ENCODE results near the gene AMD1.
A peak's percentile ranks its signal among the peaks of the same experiment; 100 is the strongest.

AMD1 gene

DNA sequence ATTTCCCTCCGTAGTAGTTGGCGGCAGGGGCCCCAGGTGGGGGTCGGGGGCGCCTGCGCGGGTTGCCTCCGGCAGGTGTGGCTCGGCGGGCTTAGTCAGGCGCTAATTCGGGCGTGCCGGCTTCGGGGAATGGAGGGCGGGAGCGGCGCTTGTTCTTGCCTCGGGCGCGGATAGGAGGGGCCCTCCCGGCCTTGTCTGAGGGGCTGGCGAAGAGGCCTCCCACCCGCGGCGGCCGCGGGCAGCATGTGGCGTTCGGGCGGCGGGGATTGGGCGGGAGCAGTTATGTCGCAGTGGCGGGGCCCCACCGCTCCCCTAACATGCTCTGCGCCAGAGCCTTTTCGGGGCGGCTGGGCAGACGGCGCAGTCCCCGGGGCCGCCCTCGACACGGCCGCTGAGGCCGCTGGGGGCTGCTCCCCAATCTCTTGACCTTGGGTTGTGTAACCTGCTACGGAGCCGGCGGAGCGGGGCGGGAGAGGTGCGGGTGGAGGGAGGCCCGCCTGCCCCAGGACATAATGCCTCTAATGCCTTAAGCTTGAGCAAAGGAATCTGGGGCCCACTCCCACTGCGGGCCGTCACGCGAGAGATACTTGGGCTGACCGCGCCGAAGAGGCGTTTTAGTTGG, 1.1 kb downstream of the AMD1 start:
- H3K4ac ChIP-seq (ENCODE audit: low read depth in 1 of 2, low read length in 2 of 2) = peak overlapping the region; percentile 60 to 64
- H4K8ac ChIP-seq (ENCODE audit: low read length) = no peak overlapping the region
- H2AK5ac ChIP-seq (ENCODE audit: low read length, severe bottlenecking) = no peak overlapping the region
- H3K4me3 ChIP-seq (ENCODE audit: insufficient read depth in 1 of 2, low read depth in 1 of 2, low read length in 2 of 2) = peak overlapping the region; percentile 78 to 90
- H3K9me3 ChIP-seq (ENCODE audit: control insufficient read depth, low read length) = no peaks in the 10 kb centered on the region
- H2AFZ ChIP-seq (ENCODE audit: low read depth, low read length) = peak overlapping the region; percentile 85
- peak overlapping the region; percentile 93 to 95 for H3K23ac ChIP-seq (ENCODE audit: low read length in 2 of 2)
- peak overlapping the region in 1 of 2 experiments; percentile 73 for H3K14ac ChIP-seq (ENCODE audit: low read length in 2 of 2)
- H2BK15ac ChIP-seq (ENCODE audit: low read depth, poor library complexity, severe bottlenecking) = peak overlapping the region; percentile 96
- H3K4me1 ChIP-seq (ENCODE audit: control insufficient read depth, insufficient read depth, low read depth, low read length) = peaks cover 5% of the 10 kb centered on the region
- peak overlapping the region; percentile 66 for H3K4me2 ChIP-seq (ENCODE audit: low read length, poor library complexity, severe bottlenecking)
- peak overlapping the region; percentile 58 to 79 for H3K18ac ChIP-seq (ENCODE audit: low read depth in 1 of 2, low read length in 2 of 2)
- DNase-seq = no peak
- peak overlapping the region; percentile 22 for H3K27ac ChIP-seq (ENCODE audit: low read length, poor library complexity, severe bottlenecking)
- peaks cover 4% of the 10 kb centered on the region for H3K79me1 ChIP-seq (replicated peaks; ENCODE audit: low read length, poor library complexity, severe bottlenecking)
- H3K27me3 ChIP-seq (ENCODE audit: control insufficient read depth in 1 of 2, insufficient read depth in 1 of 2, low read length in 2 of 2) = no peaks in the 10 kb centered on the region
- H2BK120ac ChIP-seq (ENCODE audit: low read depth, low read length) = peak overlapping the region; percentile 21
- H3K36me3 ChIP-seq (ENCODE audit: control insufficient read depth in 1 of 2, insufficient read depth in 2 of 2, low read depth in 1 of 2, low read length in 2 of 2) = no peaks in the 10 kb centered on the region
- peak overlapping the region; percentile 95 for H3K9ac ChIP-seq (ENCODE audit: low read length)
- H4K91ac ChIP-seq (ENCODE audit: low read length) = peak overlapping the region; percentile 68
- under 1% methylated on average over 59 of the region's 61 CpGs for WGBS
- no peak overlapping the region for H2BK12ac ChIP-seq (ENCODE audit: low read length in 2 of 2)
- peak overlapping the region; percentile 66 for H2BK5ac ChIP-seq (ENCODE audit: low read depth, low read length, poor library complexity, severe bottlenecking)

DNA sequence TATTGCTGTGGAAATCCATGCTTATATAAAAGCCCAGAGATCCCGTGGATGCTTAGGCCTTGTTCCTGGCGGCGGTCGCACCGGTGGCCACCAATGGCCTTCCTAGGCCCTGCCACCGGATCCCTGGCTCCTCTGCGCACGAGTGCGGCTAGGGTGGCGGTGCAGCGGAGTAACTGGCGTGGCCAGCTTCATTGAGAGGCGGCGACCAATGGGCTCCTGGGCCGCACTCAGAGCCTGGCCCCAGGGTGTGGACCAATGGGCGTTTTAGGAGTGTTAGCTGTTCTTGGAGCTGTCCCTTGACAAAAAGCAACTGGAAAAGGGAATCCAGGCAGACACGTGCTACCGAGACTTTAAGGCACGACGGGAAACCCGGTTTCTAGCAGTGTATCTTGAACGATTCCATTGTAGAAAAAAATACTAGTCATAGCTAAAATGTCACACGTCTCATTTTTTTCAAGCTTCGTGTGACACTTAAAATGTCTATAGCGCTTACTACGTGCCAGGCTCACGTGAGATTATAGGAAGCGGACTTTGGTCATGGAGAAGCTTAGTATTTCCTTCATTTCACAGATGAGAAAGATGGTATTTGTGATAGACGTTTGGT, 1.7 kb downstream of the AMD1 start:
- peak overlapping the region; percentile 66 for H3K4me2 ChIP-seq (ENCODE audit: low read length, poor library complexity, severe bottlenecking)
- H3K36me3 ChIP-seq (ENCODE audit: control insufficient read depth in 1 of 2, insufficient read depth in 2 of 2, low read depth in 1 of 2, low read length in 2 of 2) = no peaks in the 10 kb centered on the region
- no peak overlapping the region for H2BK15ac ChIP-seq (ENCODE audit: low read depth, poor library complexity, severe bottlenecking)
- no peak overlapping the region for H3K14ac ChIP-seq (ENCODE audit: low read length in 2 of 2)
- H3K9ac ChIP-seq (ENCODE audit: low read length) = peak overlapping the region; percentile 95
- peak; percentile 98 for DNase-seq
- H3K4me3 ChIP-seq (ENCODE audit: insufficient read depth in 1 of 2, low read depth in 1 of 2, low read length in 2 of 2) = peak overlapping the region; percentile 78 to 90
- H2BK120ac ChIP-seq (ENCODE audit: low read depth, low read length) = peak overlapping the region; percentile 34
- H3K4ac ChIP-seq (ENCODE audit: low read depth in 1 of 2, low read length in 2 of 2) = peak overlapping the region; percentile 19 to 64
- no peak overlapping the region for H2AK5ac ChIP-seq (ENCODE audit: low read length, severe bottlenecking)
- no peak overlapping the region for H2BK12ac ChIP-seq (ENCODE audit: low read length in 2 of 2)
- peaks cover 4% of the 10 kb centered on the region for H3K79me1 ChIP-seq (replicated peaks; ENCODE audit: low read length, poor library complexity, severe bottlenecking)
- no peaks in the 10 kb centered on the region for H3K27me3 ChIP-seq (ENCODE audit: control insufficient read depth in 1 of 2, insufficient read depth in 1 of 2, low read length in 2 of 2)
- no peak overlapping the region for H4K8ac ChIP-seq (ENCODE audit: low read length)
- WGBS = under 1% methylated on average over 23 of the region's 29 CpGs
- no peak overlapping the region for H3K23ac ChIP-seq (ENCODE audit: low read length in 2 of 2)
- H2BK5ac ChIP-seq (ENCODE audit: low read depth, low read length, poor library complexity, severe bottlenecking) = no peak overlapping the region
- peak overlapping the region; percentile 68 for H4K91ac ChIP-seq (ENCODE audit: low read length)
- H3K9me3 ChIP-seq (ENCODE audit: control insufficient read depth, low read length) = no peaks in the 10 kb centered on the region
- no peak overlapping the region for H2AFZ ChIP-seq (ENCODE audit: low read depth, low read length)
- H3K27ac ChIP-seq (ENCODE audit: low read length, poor library complexity, severe bottlenecking) = peak overlapping the region; percentile 33
- H3K4me1 ChIP-seq (ENCODE audit: control insufficient read depth, insufficient read depth, low read depth, low read length) = peaks cover 5% of the 10 kb centered on the region
- peak overlapping the region; percentile 58 to 79 for H3K18ac ChIP-seq (ENCODE audit: low read depth in 1 of 2, low read length in 2 of 2)

DNA sequence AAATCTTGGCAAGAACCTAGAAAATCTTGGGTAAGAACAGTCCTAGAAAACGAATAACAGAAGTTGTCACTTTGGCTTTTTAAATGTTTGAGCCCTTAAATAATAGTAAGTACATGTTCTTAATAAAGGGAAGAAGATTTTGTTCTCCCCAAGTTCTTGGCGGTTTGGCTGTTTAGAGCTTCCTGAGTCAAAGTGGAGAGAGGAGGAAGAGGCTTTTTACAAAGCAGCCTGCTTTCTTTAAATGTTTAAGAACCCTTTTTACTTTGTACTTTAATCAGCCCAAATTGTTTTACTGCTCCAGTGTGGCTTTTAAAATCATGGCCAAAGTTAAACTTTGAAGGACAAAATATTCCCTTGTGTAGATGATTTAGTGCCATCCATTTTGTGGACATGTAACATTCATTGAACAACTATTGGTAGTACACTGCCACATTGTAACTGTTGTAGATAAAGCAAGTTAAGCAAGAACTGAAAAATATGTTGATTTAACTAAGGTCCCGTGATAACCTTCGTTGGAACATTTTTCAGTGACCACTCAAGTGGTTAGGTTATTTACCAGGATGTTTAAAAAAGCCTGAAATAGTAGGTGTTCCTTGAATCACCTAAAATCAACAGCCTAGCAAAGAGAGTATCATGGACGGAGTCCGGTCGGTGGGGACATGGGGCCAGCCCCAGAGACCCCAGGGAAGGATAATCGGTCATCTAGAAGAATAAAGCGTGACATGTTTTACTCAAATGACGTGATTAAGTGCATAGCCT, 2.4 kb downstream of the AMD1 start:
- H3K4me2 ChIP-seq (ENCODE audit: low read length, poor library complexity, severe bottlenecking) = peak overlapping the region; percentile 66
- peaks cover 2% of the 10 kb centered on the region for H3K79me1 ChIP-seq (replicated peaks; ENCODE audit: low read length, poor library complexity, severe bottlenecking)
- no peaks in the 10 kb centered on the region for H3K27me3 ChIP-seq (ENCODE audit: control insufficient read depth in 1 of 2, insufficient read depth in 1 of 2, low read length in 2 of 2)
- H3K4ac ChIP-seq (ENCODE audit: low read depth in 1 of 2, low read length in 2 of 2) = no peak overlapping the region
- WGBS = 7% methylated on average over 10 of the region's 10 CpGs
- peak; percentile 48 for DNase-seq
- peak overlapping the region; percentile 95 for H3K9ac ChIP-seq (ENCODE audit: low read length)
- no peak overlapping the region for H2AFZ ChIP-seq (ENCODE audit: low read depth, low read length)
- H3K14ac ChIP-seq (ENCODE audit: low read length in 2 of 2) = no peak overlapping the region
- H3K4me1 ChIP-seq (ENCODE audit: control insufficient read depth, insufficient read depth, low read depth, low read length) = peaks cover 7% of the 10 kb centered on the region
- H3K27ac ChIP-seq (ENCODE audit: low read length, poor library complexity, severe bottlenecking) = peak overlapping the region; percentile 20
- H4K8ac ChIP-seq (ENCODE audit: low read length) = no peak overlapping the region
- H4K91ac ChIP-seq (ENCODE audit: low read length) = no peak overlapping the region
- H3K23ac ChIP-seq (ENCODE audit: low read length in 2 of 2) = no peak overlapping the region
- H3K9me3 ChIP-seq (ENCODE audit: control insufficient read depth, low read length) = no peaks in the 10 kb centered on the region
- no peak overlapping the region for H2BK120ac ChIP-seq (ENCODE audit: low read depth, low read length)
- H2BK12ac ChIP-seq (ENCODE audit: low read length in 2 of 2) = no peak overlapping the region
- H3K4me3 ChIP-seq (ENCODE audit: insufficient read depth in 1 of 2, low read depth in 1 of 2, low read length in 2 of 2) = peak overlapping the region in 1 of 2 experiments; percentile 90
- H2BK5ac ChIP-seq (ENCODE audit: low read depth, low read length, poor library complexity, severe bottlenecking) = no peak overlapping the region
- H3K36me3 ChIP-seq (ENCODE audit: control insufficient read depth in 1 of 2, insufficient read depth in 2 of 2, low read depth in 1 of 2, low read length in 2 of 2) = no peaks in the 10 kb centered on the region
- no peak overlapping the region for H2AK5ac ChIP-seq (ENCODE audit: low read length, severe bottlenecking)
- H2BK15ac ChIP-seq (ENCODE audit: low read depth, poor library complexity, severe bottlenecking) = no peak overlapping the region
- no peak overlapping the region for H3K18ac ChIP-seq (ENCODE audit: low read depth in 1 of 2, low read length in 2 of 2)

DNA sequence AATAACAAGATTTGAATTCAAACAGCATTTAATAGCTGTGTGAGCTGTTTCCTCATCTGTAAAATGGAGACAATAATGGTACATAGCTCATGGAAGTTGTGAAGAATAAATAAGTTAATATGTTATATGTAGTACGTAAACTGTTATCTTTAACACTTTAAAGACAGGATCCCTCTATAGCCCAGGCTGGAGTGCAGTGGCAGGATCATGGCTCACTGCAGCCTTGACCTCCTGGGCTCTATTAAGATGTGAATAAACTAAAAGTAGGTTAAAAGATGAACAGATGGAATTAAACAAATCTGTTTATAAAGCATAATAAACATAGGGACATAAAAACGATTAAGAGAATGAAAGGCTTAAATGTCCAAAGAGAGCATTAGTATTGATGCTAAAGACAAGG, 3.0 kb downstream of the AMD1 start:
- H3K27ac ChIP-seq (ENCODE audit: low read length, poor library complexity, severe bottlenecking) = no peak overlapping the region
- no peak overlapping the region for H3K14ac ChIP-seq (ENCODE audit: low read length in 2 of 2)
- H3K79me1 ChIP-seq (replicated peaks; ENCODE audit: low read length, poor library complexity, severe bottlenecking) = peaks cover 2% of the 10 kb centered on the region
- no peak overlapping the region for H3K23ac ChIP-seq (ENCODE audit: low read length in 2 of 2)
- no peak overlapping the region for H2BK15ac ChIP-seq (ENCODE audit: low read depth, poor library complexity, severe bottlenecking)
- H2BK12ac ChIP-seq (ENCODE audit: low read length in 2 of 2) = no peak overlapping the region
- H3K9ac ChIP-seq (ENCODE audit: low read length) = peak overlapping the region; percentile 95
- no peak overlapping the region for H2BK5ac ChIP-seq (ENCODE audit: low read depth, low read length, poor library complexity, severe bottlenecking)
- DNase-seq = no peak
- peak overlapping the region in 1 of 2 experiments; percentile 90 for H3K4me3 ChIP-seq (ENCODE audit: insufficient read depth in 1 of 2, low read depth in 1 of 2, low read length in 2 of 2)
- WGBS = no CpG with 5 or more reads among the region's 2 CpGs
- H3K9me3 ChIP-seq (ENCODE audit: control insufficient read depth, low read length) = no peaks in the 10 kb centered on the region
- H3K4ac ChIP-seq (ENCODE audit: low read depth in 1 of 2, low read length in 2 of 2) = no peak overlapping the region
- no peak overlapping the region for H3K18ac ChIP-seq (ENCODE audit: low read depth in 1 of 2, low read length in 2 of 2)
- H2AK5ac ChIP-seq (ENCODE audit: low read length, severe bottlenecking) = no peak overlapping the region
- peaks cover 7% of the 10 kb centered on the region for H3K4me1 ChIP-seq (ENCODE audit: control insufficient read depth, insufficient read depth, low read depth, low read length)
- H2AFZ ChIP-seq (ENCODE audit: low read depth, low read length) = no peak overlapping the region
- H4K91ac ChIP-seq (ENCODE audit: low read length) = no peak overlapping the region
- no peak overlapping the region for H2BK120ac ChIP-seq (ENCODE audit: low read depth, low read length)
- H4K8ac ChIP-seq (ENCODE audit: low read length) = no peak overlapping the region
- H3K4me2 ChIP-seq (ENCODE audit: low read length, poor library complexity, severe bottlenecking) = peak overlapping the region; percentile 66
- no peaks in the 10 kb centered on the region for H3K36me3 ChIP-seq (ENCODE audit: control insufficient read depth in 1 of 2, insufficient read depth in 2 of 2, low read depth in 1 of 2, low read length in 2 of 2)
- no peaks in the 10 kb centered on the region for H3K27me3 ChIP-seq (ENCODE audit: control insufficient read depth in 1 of 2, insufficient read depth in 1 of 2, low read length in 2 of 2)
